HL-60 (cell line): ENCODE results near the gene BLOC1S5.

ENCODE experiments used
- DNase-seq, 2 experiments: peaks; one replicate each; pipeline ENCODE4 v3.0.0-alpha.2; 2010 to 2020; ENCODE audit warnings: low read depth in 1 of 2, low spot score in 1 of 2
- H3K27ac ChIP-seq: fragments of 250-450 bp; sonication (Bioruptor Pico); replicated peaks from 2 replicates; pipeline ENCODE4 v1.5.1; 2020; ENCODE audit warnings: mild to moderate bottlenecking, moderate library complexity
- H3K27me3 ChIP-seq: fragments of 250-450 bp; sonication (Bioruptor Pico); 2 replicates; pipeline ENCODE4 v1.5.1; 2021; ENCODE audit warnings: mild to moderate bottlenecking, moderate library complexity; ENCODE audit not compliant: insufficient read depth, poor library complexity, severe bottlenecking
- H3K4me3 ChIP-seq: replicated peaks from 2 replicates; pipeline ENCODE4 v1.5.1; 2011; ENCODE audit warnings: mild to moderate bottlenecking, control low read depth, low read length; ENCODE audit not compliant: insufficient read depth
- GABPA ChIP-seq: IDR thresholded peaks from 2 replicates; pipeline ENCODE4 v1.6.1; 2012; ENCODE audit warnings: low read depth
- POLR2AphosphoS5 ChIP-seq: IDR thresholded peaks from 2 replicates; pipeline ENCODE4 v1.6.1; 2012; ENCODE audit warnings: low read depth
- SPI1 ChIP-seq: IDR thresholded peaks from 2 replicates; pipeline ENCODE4 v1.6.1; 2012; ENCODE audit warnings: low read depth, mild to moderate bottlenecking, borderline replicate concordance
- TF ChIP-seq, protein P1 (sequence below): IDR thresholded peaks from one replicate; pipeline ENCODE4 v1.5.1; 2011; ENCODE audit warnings: low read length, control low read depth, inconsistent platforms; ENCODE audit not compliant: insufficient read depth
- TF ChIP-seq, protein P2 (sequence below): IDR thresholded peaks from 2 replicates; pipeline ENCODE4 v1.6.1; 2012; ENCODE audit warnings: low read depth; ENCODE audit not compliant: insufficient replicate concordance

Gene BLOC1S5

DNA sequence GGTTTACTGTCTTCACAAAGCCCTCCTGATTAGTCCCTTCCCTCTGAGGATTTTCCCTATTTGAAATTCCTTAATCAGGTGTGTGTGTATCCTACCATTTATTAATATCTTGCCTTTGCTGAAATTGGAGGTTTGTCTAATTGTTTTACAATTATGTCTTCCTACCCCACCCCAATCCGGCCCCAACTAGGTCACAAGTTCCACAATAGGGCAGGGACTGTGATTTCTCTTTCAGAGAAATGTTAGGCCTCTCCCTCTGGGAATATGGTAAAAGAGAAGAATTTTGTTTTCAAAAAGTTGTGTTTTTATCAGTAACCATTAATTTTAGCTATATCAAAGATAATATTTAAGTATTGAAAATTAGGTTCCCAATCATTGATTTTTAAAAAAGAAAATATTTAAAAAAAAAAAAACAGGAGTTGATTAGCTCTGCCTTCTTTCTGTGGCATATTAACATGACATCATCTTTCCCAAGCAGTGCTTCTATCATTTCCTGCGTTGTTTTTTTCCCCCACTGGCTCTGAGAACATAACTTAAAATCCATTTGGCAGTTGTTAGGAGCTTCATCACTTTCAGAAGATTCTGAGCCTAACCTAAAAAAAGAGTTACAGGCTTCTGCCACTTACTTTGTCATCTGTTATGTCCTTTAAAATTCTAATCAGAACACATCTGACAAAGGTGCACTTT lies 36.1 kb downstream of the BLOC1S5 start:
- TF ChIP-seq SPI1 (no peak), GABPA (no peak), POLR2AphosphoS5 (no peak)
- TF ChIP-seq, protein P1, sequence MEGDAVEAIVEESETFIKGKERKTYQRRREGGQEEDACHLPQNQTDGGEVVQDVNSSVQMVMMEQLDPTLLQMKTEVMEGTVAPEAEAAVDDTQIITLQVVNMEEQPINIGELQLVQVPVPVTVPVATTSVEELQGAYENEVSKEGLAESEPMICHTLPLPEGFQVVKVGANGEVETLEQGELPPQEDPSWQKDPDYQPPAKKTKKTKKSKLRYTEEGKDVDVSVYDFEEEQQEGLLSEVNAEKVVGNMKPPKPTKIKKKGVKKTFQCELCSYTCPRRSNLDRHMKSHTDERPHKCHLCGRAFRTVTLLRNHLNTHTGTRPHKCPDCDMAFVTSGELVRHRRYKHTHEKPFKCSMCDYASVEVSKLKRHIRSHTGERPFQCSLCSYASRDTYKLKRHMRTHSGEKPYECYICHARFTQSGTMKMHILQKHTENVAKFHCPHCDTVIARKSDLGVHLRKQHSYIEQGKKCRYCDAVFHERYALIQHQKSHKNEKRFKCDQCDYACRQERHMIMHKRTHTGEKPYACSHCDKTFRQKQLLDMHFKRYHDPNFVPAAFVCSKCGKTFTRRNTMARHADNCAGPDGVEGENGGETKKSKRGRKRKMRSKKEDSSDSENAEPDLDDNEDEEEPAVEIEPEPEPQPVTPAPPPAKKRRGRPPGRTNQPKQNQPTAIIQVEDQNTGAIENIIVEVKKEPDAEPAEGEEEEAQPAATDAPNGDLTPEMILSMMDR: no peak
- TF ChIP-seq, protein P2, sequence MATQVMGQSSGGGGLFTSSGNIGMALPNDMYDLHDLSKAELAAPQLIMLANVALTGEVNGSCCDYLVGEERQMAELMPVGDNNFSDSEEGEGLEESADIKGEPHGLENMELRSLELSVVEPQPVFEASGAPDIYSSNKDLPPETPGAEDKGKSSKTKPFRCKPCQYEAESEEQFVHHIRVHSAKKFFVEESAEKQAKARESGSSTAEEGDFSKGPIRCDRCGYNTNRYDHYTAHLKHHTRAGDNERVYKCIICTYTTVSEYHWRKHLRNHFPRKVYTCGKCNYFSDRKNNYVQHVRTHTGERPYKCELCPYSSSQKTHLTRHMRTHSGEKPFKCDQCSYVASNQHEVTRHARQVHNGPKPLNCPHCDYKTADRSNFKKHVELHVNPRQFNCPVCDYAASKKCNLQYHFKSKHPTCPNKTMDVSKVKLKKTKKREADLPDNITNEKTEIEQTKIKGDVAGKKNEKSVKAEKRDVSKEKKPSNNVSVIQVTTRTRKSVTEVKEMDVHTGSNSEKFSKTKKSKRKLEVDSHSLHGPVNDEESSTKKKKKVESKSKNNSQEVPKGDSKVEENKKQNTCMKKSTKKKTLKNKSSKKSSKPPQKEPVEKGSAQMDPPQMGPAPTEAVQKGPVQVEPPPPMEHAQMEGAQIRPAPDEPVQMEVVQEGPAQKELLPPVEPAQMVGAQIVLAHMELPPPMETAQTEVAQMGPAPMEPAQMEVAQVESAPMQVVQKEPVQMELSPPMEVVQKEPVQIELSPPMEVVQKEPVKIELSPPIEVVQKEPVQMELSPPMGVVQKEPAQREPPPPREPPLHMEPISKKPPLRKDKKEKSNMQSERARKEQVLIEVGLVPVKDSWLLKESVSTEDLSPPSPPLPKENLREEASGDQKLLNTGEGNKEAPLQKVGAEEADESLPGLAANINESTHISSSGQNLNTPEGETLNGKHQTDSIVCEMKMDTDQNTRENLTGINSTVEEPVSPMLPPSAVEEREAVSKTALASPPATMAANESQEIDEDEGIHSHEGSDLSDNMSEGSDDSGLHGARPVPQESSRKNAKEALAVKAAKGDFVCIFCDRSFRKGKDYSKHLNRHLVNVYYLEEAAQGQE: no peak
- no peak overlapping the region for H3K27ac ChIP-seq
- DNase-seq: no peak
- no peak overlapping the region for H3K4me3 ChIP-seq
- no peaks in the 10 kb centered on the region for H3K27me3 ChIP-seq

GRCh38 chr6:8026800-8027199 lies 37.4 kb downstream of the BLOC1S5 start:
- Histone ChIP-seq H3K27ac (no peak overlapping the region), H3K4me3 (no peak overlapping the region), H3K27me3 (no peaks in the 10 kb centered on the region)
- TF ChIP-seq GABPA (no peak), POLR2AphosphoS5 (no peak), SPI1 (no peak)
- TF ChIP-seq, protein P2: no peak
- TF ChIP-seq, protein P1: no peak
- DNase-seq: no peak

DNA sequence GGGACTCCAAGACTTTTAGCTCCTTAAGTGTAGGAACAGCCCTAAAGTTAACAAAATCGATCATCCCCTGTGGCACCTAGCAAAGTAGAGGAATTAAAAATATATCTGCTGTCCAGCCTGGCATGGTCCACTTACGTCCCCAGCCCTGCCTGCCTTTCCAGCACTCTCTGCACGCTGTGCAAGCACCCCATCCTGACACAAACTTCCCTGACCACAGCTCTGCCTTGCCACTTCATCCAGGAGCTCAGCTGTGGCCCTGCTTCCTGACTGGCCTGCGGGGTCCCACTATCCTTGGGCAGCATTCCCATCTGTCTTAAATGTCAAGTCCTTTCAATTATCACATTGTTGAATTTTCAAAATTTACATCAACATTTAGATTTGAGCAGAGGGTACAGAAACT lies 39.0 kb downstream of the BLOC1S5 start:
- TF ChIP-seq, protein P1: no peak
- TF ChIP-seq SPI1 (no peak), POLR2AphosphoS5 (no peak), GABPA (no peak)
- TF ChIP-seq, protein P2: no peak
- no peak overlapping the region for H3K27ac ChIP-seq
- no peak overlapping the region for H3K4me3 ChIP-seq
- DNase-seq: no peak
- H3K27me3 ChIP-seq: no peaks in the 10 kb centered on the region
